ENCODE data around the gene RPL26.

DNA sequence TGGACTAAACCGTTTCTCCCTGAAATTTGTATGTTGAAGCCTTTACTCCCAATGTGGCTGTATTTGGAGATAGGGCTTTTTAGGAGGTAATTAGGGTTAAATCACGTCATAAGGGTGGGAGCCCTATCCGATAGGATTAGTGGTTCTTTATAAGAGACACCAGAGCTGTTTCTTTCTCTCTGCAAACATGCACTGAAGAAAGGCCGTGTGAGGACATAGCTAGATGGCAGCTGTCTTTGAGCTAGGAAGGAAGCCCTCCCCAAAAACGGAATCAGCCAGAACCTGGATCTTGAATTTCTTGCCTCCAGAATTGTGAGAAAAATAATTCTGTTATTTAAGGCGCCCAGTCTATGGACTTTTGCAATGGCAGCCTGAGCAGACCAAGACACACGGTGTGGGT, 29.3 kb downstream of the RPL26 start:
- TF ChIP-seq CTCF (IDR thresholded peaks at IDR 0.05): no peak
- no peak for TF ChIP-seq POLR2A (IDR thresholded peaks at IDR 0.05)
